Colonic mucosa (tissue), 4 donors: Measurements from ENCODE around the gene SLC39A12. TPM values are rescaled to one million over a fixed set of nuclear protein-coding genes. Genes with fewer than 3 reads are reported as not detected.
"Not testable (repeated sequence)": the region's sequence is repeated elsewhere in the genome, so short reads cannot be mapped to it uniquely, and the experiment has no call there.

Experiments
- DNase-seq: peaks from one replicate; pipeline ENCODE4 v3.0.0-alpha.2; 2020
- H3K27ac ChIP-seq: fragments of 200-600 bp; one replicate; pipeline ENCODE4 v1.8.0; 2021
- H3K27me3 ChIP-seq: fragments of 200-600 bp; one replicate; pipeline ENCODE4 v1.8.0; 2021
- H3K36me3 ChIP-seq: fragments of 200-600 bp; one replicate; pipeline ENCODE4 v1.8.0; 2021
- H3K4me1 ChIP-seq: fragments of 200-600 bp; one replicate; pipeline ENCODE4 v1.8.0; 2021; ENCODE audit warnings: mild to moderate bottlenecking
- H3K4me3 ChIP-seq: fragments of 200-600 bp; one replicate; pipeline ENCODE4 v1.8.0; 2021
- H3K9ac ChIP-seq, 2 donors: one replicate each; pipeline ENCODE4 v1.7.0; 2013; ENCODE audit warnings: control low read depth in 2 of 2, low read depth in 2 of 2, low read length in 2 of 2
- H3K9me3 ChIP-seq: fragments of 200-600 bp; one replicate; pipeline ENCODE4 v1.8.0; 2021
- CTCF ChIP-seq: fragments of 200-600 bp; IDR thresholded peaks from one replicate; pipeline ENCODE4 v1.8.0; 2022; ENCODE audit warnings: antibody characterized with exemption, mild to moderate bottlenecking
- intact Hi-C: fragments of 100-400 bp; cut with DNase I; formaldehyde crosslinking; loops from one replicate; pipeline ENCODE4 v1.14.1; 2022
- total RNA-seq, 2 donors: library from RNA; stranded (reverse); fragmentation: NEBNext Ultra II Directional in 1 of 2; extraction: Animal tissue kit (Norgen Biotek cat#: 25700) in 1 of 2; gene quantifications; one replicate each; pipeline ENCODE4 v1.2.1, GENCODE V29; 2021
- donor health status: healthy.
- donor health status: DM: no; HTN: no; CAD: no.
- donor health status: DM: no; HTN: no; CAD: no.

The SLC39A12 gene
- total RNA-seq, 2 donors from 2014 or later, result 0.13 to 0.15 TPM

GRCh38 chr10:17918187-17918903, 33.4 kb upstream of the SLC39A12 start:
- Histone ChIP-seq H3K4me3 (no peak overlapping the region), H3K9me3 (no peaks in the 10 kb centered on the region), H3K27ac (no peak overlapping the region), H3K36me3 (no peaks in the 10 kb centered on the region), H3K4me1 (no peaks in the 10 kb centered on the region), H3K9ac (no peak overlapping the region), H3K27me3 (no peaks in the 10 kb centered on the region)
- intact Hi-C loops, result loop anchor here (10.0 kb wide), 1 partner anchor 186 kb away; no protein-coding TSS in a partner anchor
- TF ChIP-seq CTCF, result no peak
- no peak for DNase-seq

- DNase-seq, result no peak
- no peaks in the 10 kb centered on the region for H3K36me3 ChIP-seq
- no peaks in the 10 kb centered on the region for H3K9me3 ChIP-seq
- H3K27ac ChIP-seq, result no peak overlapping the region
- no peaks in the 10 kb centered on the region for H3K27me3 ChIP-seq
- H3K4me3 ChIP-seq, result no peak overlapping the region
- TF ChIP-seq CTCF, result no peak
- H3K4me1 ChIP-seq, result no peaks in the 10 kb centered on the region
- no peak overlapping the region for H3K9ac ChIP-seq
- intact Hi-C loops, result no loop called here
Measured at GRCh38 chr10:17921378-17921777, 30.3 kb upstream of the SLC39A12 start.

GRCh38 chr10:17923728-17924127, 28.0 kb upstream of the SLC39A12 start:
- peak; percentile 31 for DNase-seq
- Histone ChIP-seq H3K36me3 (no peaks in the 10 kb centered on the region), H3K27ac (no peak overlapping the region), H3K9me3 (no peaks in the 10 kb centered on the region), H3K4me3 (no peak overlapping the region), H3K27me3 (no peaks in the 10 kb centered on the region), H3K4me1 (no peaks in the 10 kb centered on the region), H3K9ac (no peak overlapping the region)
- intact Hi-C loops, result no loop called here
- no peak for TF ChIP-seq CTCF

GRCh38 chr10:17943033-17943745, 8.5 kb upstream of the SLC39A12 start:
- no peak overlapping the region for H3K9ac ChIP-seq
- no peak overlapping the region for H3K4me3 ChIP-seq
- DNase-seq, result no peak
- TF ChIP-seq CTCF, result no peak
- H3K27ac ChIP-seq, result no peak overlapping the region
- no peaks in the 10 kb centered on the region for H3K9me3 ChIP-seq
- H3K27me3 ChIP-seq, result no peaks in the 10 kb centered on the region
- no peaks in the 10 kb centered on the region for H3K36me3 ChIP-seq
- intact Hi-C loops, result no loop called here
- no peaks in the 10 kb centered on the region for H3K4me1 ChIP-seq

GRCh38 chr10:17950269-17950668, 1.4 kb upstream of the SLC39A12 start:
- H3K9me3 ChIP-seq, H3K4me1 ChIP-seq, H3K4me3 ChIP-seq, H3K9ac ChIP-seq, H3K27me3 ChIP-seq, H3K27ac ChIP-seq, H3K36me3 ChIP-seq, intact Hi-C loops, DNase-seq: not testable (repeated sequence)

GRCh38 chr10:17950726-17951125, 992 bp upstream of the SLC39A12 start:
- Histone ChIP-seq H3K27me3 (no peaks in the 10 kb centered on the region), H3K9ac (no peak overlapping the region), H3K36me3 (no peaks in the 10 kb centered on the region), H3K9me3 (no peaks in the 10 kb centered on the region), H3K4me1 (no peaks in the 10 kb centered on the region), H3K27ac (no peak overlapping the region), H3K4me3 (no peak overlapping the region)
- no peak for DNase-seq
- no peak for TF ChIP-seq CTCF
- intact Hi-C loops, result no loop called here

GRCh38 chr10:17954372-17954771, 2.7 kb downstream of the SLC39A12 start:
- H3K4me1 ChIP-seq, H3K36me3 ChIP-seq, H3K4me3 ChIP-seq, H3K9ac ChIP-seq, DNase-seq, H3K27me3 ChIP-seq, intact Hi-C loops, H3K9me3 ChIP-seq, H3K27ac ChIP-seq: not testable (repeated sequence)
